Activated CD4-positive, alpha-beta T cell treated with anti-CD3 and anti-CD28 coated beads, Interleukin-2, amount 50 U/mL, for 1 hour (primary cell): ENCODE data around the gene TROAP.
A peak's percentile ranks its signal among the peaks of the same experiment; 100 is the strongest.
"Not testable (repeated sequence)": the region's sequence is repeated elsewhere in the genome, so short reads cannot be mapped to it uniquely, and the experiment has no call there.

ENCODE experiments used
- DNase-seq: peaks from one replicate; pipeline ENCODE4 v3.0.0-alpha.2; 2020

The TROAP gene

GRCh38 chr12:49295082-49295936 lies 27.7 kb upstream of the TROAP start, which contains the start of gene PRPH:
Gene PRPH (plus strand): TSS chr12:49295147. CDS start chr12:49295201, 54 bp downstream.
- no peak for DNase-seq

- DNase-seq: peak; percentile 68
Observed at GRCh38 chr12:49296034-49296835, 26.8 kb upstream of the TROAP start.

GRCh38 chr12:49296836-49297694 lies 26.0 kb upstream of the TROAP start:
- DNase-seq: peak; percentile 30

GRCh38 chr12:49297695-49298060 lies 25.4 kb upstream of the TROAP start:
- no peak for DNase-seq

GRCh38 chr12:49298160-49298559 lies 24.9 kb upstream of the TROAP start:
- DNase-seq: no peak

- no peak for DNase-seq
Observed at GRCh38 chr12:49301760-49302159, 21.3 kb upstream of the TROAP start.

- no peak for DNase-seq
Observed at GRCh38 chr12:49304161-49304560, 18.9 kb upstream of the TROAP start.

GRCh38 chr12:49305762-49306510 lies 17.1 kb upstream of the TROAP start:
- DNase-seq: no peak

GRCh38 chr12:49309386-49309785 lies 13.7 kb upstream of the TROAP start:
- no peak for DNase-seq

GRCh38 chr12:49310451-49311000 lies 12.5 kb upstream of the TROAP start:
- not testable (repeated sequence) for DNase-seq

GRCh38 chr12:49314811-49315210 lies 8.2 kb upstream of the TROAP start:
- no peak for DNase-seq

- not testable (repeated sequence) for DNase-seq
Observed at GRCh38 chr12:49317118-49317517, 5.9 kb upstream of the TROAP start.

- not testable (repeated sequence) for DNase-seq
Observed at GRCh38 chr12:49320411-49321103, 2.5 kb upstream of the TROAP start.

- no peak for DNase-seq
Observed at GRCh38 chr12:49322367-49322707, 718 bp upstream of the TROAP start.

- no peak for DNase-seq
Observed at GRCh38 chr12:49323524-49324097, 556 bp downstream of the TROAP start.

GRCh38 chr12:49325606-49326005 lies 2.6 kb downstream of the TROAP start:
- no peak for DNase-seq

GRCh38 chr12:49327368-49327767 lies 4.3 kb downstream of the TROAP start:
- no peak for DNase-seq

GRCh38 chr12:49327887-49328286 lies 4.8 kb downstream of the TROAP start:
- DNase-seq: no peak

- no peak for DNase-seq
Observed at GRCh38 chr12:49328816-49329215, 5.8 kb downstream of the TROAP start.

GRCh38 chr12:49330032-49330619 lies 7.1 kb downstream of the TROAP start:
- DNase-seq: no peak
